Stomach (tissue), 4 donors: ENCODE results near the gene PDGFRB.

ENCODE experiments used
- CTCF ChIP-seq, 7 experiments: fragments of 450-650 bp in 4 of 7; fragments of 200-600 bp in 3 of 7; sonication (generic) in 3 of 7; IDR thresholded peaks; one replicate each; pipeline ENCODE4 v1.5.1; 2016 to 2019; ENCODE audit warnings: antibody characterized with exemption in 7 of 7, control low read depth in 2 of 7, mild to moderate bottlenecking in 1 of 7
- EP300 ChIP-seq: sonication (generic); formaldehyde crosslinking; IDR thresholded peaks from one replicate; pipeline ENCODE4 v1.6.1; 2017; ENCODE audit warnings: antibody characterized with exemption
- POLR2A ChIP-seq, 4 donors: fragments of 450-650 bp; IDR thresholded peaks; one replicate each; pipeline ENCODE4 v1.6.1; 2016; ENCODE audit warnings: antibody characterized with exemption in 4 of 4, control low read depth in 2 of 4, mild to moderate bottlenecking in 1 of 4, moderate library complexity in 1 of 4

GRCh38 chr5:150174285-150174684, 18.6 kb upstream of the PDGFRB start:
- TF ChIP-seq CTCF (IDR thresholded peaks at IDR 0.05) (no peak), POLR2A (IDR thresholded peaks at IDR 0.05) (no peak), EP300 (no peak)
